ENCODE data around the gene OR13C5.

OR13C5 gene

GRCh38 chr9:104580562-104580961, 18.7 kb downstream of the OR13C5 start:
- TF ChIP-seq TEAD4 (IDR thresholded peaks at IDR 0.05), result no peak
- peak; percentile 74 for TF ChIP-seq CEBPB (IDR thresholded peaks at IDR 0.05)
- TF ChIP-seq MAX (IDR thresholded peaks at IDR 0.05), result no peak
- TF ChIP-seq EGR1 (IDR thresholded peaks at IDR 0.05), result no peak

- TF ChIP-seq TAF1 (IDR thresholded peaks at IDR 0.05; ENCODE audit: low read depth) (no peak), RAD21 (IDR thresholded peaks at IDR 0.05; ENCODE audit: low read depth) (no peak), TEAD4 (IDR thresholded peaks at IDR 0.05) (no peak), ZBTB7A (IDR thresholded peaks at IDR 0.05; ENCODE audit: low read depth) (no peak), MAX (IDR thresholded peaks at IDR 0.05) (no peak), EP300 (IDR thresholded peaks at IDR 0.05; ENCODE audit: borderline replicate concordance) (no peak), USF1 (IDR thresholded peaks at IDR 0.05) (no peak)
Observed at GRCh38 chr9:104577263-104577662, 21.9 kb downstream of the OR13C5 start.

- TF ChIP-seq CREB1 (IDR thresholded peaks at IDR 0.05; ENCODE audit: low read depth) (no peak), YY1 (IDR thresholded peaks at IDR 0.05; ENCODE audit: low read depth) (no peak), ZBTB7A (IDR thresholded peaks at IDR 0.05; ENCODE audit: low read depth) (no peak), USF1 (IDR thresholded peaks at IDR 0.05) (no peak), RAD21 (IDR thresholded peaks at IDR 0.05; ENCODE audit: low read depth) (no peak), TEAD4 (IDR thresholded peaks at IDR 0.05) (no peak), REST (IDR thresholded peaks at IDR 0.05; ENCODE audit: low read depth) (no peak), EP300 (IDR thresholded peaks at IDR 0.05; ENCODE audit: borderline replicate concordance) (no peak), FOXM1 (IDR thresholded peaks at IDR 0.05; ENCODE audit: borderline replicate concordance, low read depth) (no peak), CEBPB (IDR thresholded peaks at IDR 0.05) (no peak), TAF1 (IDR thresholded peaks at IDR 0.05; ENCODE audit: low read depth) (no peak)
Observed at GRCh38 chr9:104575456-104575855, 23.8 kb downstream of the OR13C5 start.

- no peak for TF ChIP-seq NFIC (IDR thresholded peaks at IDR 0.05)
- no peak for TF ChIP-seq TEAD4 (IDR thresholded peaks at IDR 0.05)
- TF ChIP-seq EGR1 (IDR thresholded peaks at IDR 0.05), result no peak
- no peak for TF ChIP-seq YY1 (IDR thresholded peaks at IDR 0.05; ENCODE audit: low read depth)
- no peak for TF ChIP-seq RAD21 (IDR thresholded peaks at IDR 0.05; ENCODE audit: low read depth)
- no peak for TF ChIP-seq CEBPB (IDR thresholded peaks at IDR 0.05)
- TF ChIP-seq FOXM1 (IDR thresholded peaks at IDR 0.05; ENCODE audit: borderline replicate concordance, low read depth), result no peak
- TF ChIP-seq TAF1 (IDR thresholded peaks at IDR 0.05; ENCODE audit: low read depth), result no peak
- no peak for TF ChIP-seq REST (IDR thresholded peaks at IDR 0.05; ENCODE audit: low read depth)
- TF ChIP-seq USF1 (IDR thresholded peaks at IDR 0.05), result no peak
- no peak for TF ChIP-seq CREB1 (IDR thresholded peaks at IDR 0.05; ENCODE audit: low read depth)
Observed at GRCh38 chr9:104572612-104573011, 26.6 kb downstream of the OR13C5 start.

- TF ChIP-seq RAD21 (IDR thresholded peaks at IDR 0.05; ENCODE audit: low read depth), result no peak
- no peak for TF ChIP-seq CREB1 (IDR thresholded peaks at IDR 0.05; ENCODE audit: low read depth)
- no peak for TF ChIP-seq USF1 (IDR thresholded peaks at IDR 0.05)
Observed at GRCh38 chr9:104568868-104569267, 30.3 kb downstream of the OR13C5 start, which contains the start of gene OR13C8. Gene OR13C8 (plus strand): TSS chr9:104569168. CDS start chr9:104569168, 0 bp downstream.

- TF ChIP-seq EP300 (IDR thresholded peaks at IDR 0.05; ENCODE audit: borderline replicate concordance) (no peak), REST (IDR thresholded peaks at IDR 0.05; ENCODE audit: low read depth) (no peak), MAX (IDR thresholded peaks at IDR 0.05) (no peak), USF1 (IDR thresholded peaks at IDR 0.05) (no peak), TAF1 (IDR thresholded peaks at IDR 0.05; ENCODE audit: low read depth) (no peak), TCF12 (IDR thresholded peaks at IDR 0.05; ENCODE audit: low read depth) (no peak), NFIC (IDR thresholded peaks at IDR 0.05) (no peak), RAD21 (IDR thresholded peaks at IDR 0.05; ENCODE audit: low read depth) (no peak), YY1 (IDR thresholded peaks at IDR 0.05; ENCODE audit: low read depth) (no peak)
Observed at GRCh38 chr9:104564358-104564757, 34.9 kb downstream of the OR13C5 start.

Data from Ishikawa (cell line).